Thyroid gland (tissue), 4 donors: ENCODE measurements around the gene HOXC6. TPM values are rescaled to one million over a fixed set of nuclear protein-coding genes. Genes with fewer than 3 reads are reported as not detected.

Experiments
- DNase-seq, 2 donors: peaks; one replicate each; pipeline ENCODE4 v3.0.0-alpha.2; 2019
- H3K27ac ChIP-seq, 3 donors: fragments of 200-600 bp; sonication (generic); 1 replicate in 2 of 3; 2 replicates in 1 of 3; pipeline ENCODE4 v1.5.1; 2016 to 2019; ENCODE audit warnings: mild to moderate bottlenecking in 1 of 3, moderate library complexity in 1 of 3
- H3K27me3 ChIP-seq: fragments of 200-600 bp; sonication (generic); one replicate; pipeline ENCODE4 v1.5.1; 2019
- H3K36me3 ChIP-seq, 2 donors: fragments of 200-600 bp; sonication (generic); one replicate each; pipeline ENCODE4 v1.5.1; 2016 to 2019
- H3K4me1 ChIP-seq, 2 donors: fragments of 200-600 bp; sonication (generic); one replicate each; pipeline ENCODE4 v1.5.1; 2017 to 2019
- H3K4me3 ChIP-seq, 3 donors: fragments of 200-600 bp; sonication (generic); replicated peaks in 1 of 3; 1 replicate in 2 of 3; 2 replicates in 1 of 3; pipeline ENCODE4 v1.5.1; 2016; ENCODE audit warnings: mild to moderate bottlenecking in 1 of 3
- H3K9me3 ChIP-seq: fragments of 200-600 bp; sonication (generic); one replicate; pipeline ENCODE4 v1.5.1; 2017
- POLR2A ChIP-seq, 2 donors: fragments of 450-650 bp; IDR thresholded peaks; one replicate each; pipeline ENCODE4 v1.6.1; 2017; ENCODE audit warnings: antibody characterized with exemption in 2 of 2, mild to moderate bottlenecking in 2 of 2, moderate library complexity in 1 of 2
- WGBS, 2 donors: methylation state at CpG; one replicate each; pipeline ENCODE4 v1.1.5; 2017; 5-methylcytosine and 5-hydroxymethylcytosine counted together
- intact Hi-C: fragments of 100-400 bp; cut with DNase I; formaldehyde crosslinking; loops from one replicate; pipeline ENCODE4 v1.15.1; 2023
- total RNA-seq, 4 donors: library from RNA; depleted of rRNA; stranded (reverse); fragments of >200 nt; gene quantifications; one replicate each; pipeline ENCODE4 v1.2.3, GENCODE V29; 2016
- TF ChIP-seq, protein P1 (sequence below), 6 experiments: fragments of 200-600 bp in 3 of 6; fragments of 450-650 bp in 3 of 6; sonication (generic) in 3 of 6; IDR thresholded peaks; one replicate each; pipeline ENCODE4 v1.5.1; 2016 to 2019; ENCODE audit warnings: antibody characterized with exemption in 6 of 6, mild to moderate bottlenecking in 2 of 6, inconsistent platforms in 1 of 6, moderate library complexity in 1 of 6

HOXC6 gene
- total RNA-seq, 4 donors from 2014 or later, result not detected

DNA sequence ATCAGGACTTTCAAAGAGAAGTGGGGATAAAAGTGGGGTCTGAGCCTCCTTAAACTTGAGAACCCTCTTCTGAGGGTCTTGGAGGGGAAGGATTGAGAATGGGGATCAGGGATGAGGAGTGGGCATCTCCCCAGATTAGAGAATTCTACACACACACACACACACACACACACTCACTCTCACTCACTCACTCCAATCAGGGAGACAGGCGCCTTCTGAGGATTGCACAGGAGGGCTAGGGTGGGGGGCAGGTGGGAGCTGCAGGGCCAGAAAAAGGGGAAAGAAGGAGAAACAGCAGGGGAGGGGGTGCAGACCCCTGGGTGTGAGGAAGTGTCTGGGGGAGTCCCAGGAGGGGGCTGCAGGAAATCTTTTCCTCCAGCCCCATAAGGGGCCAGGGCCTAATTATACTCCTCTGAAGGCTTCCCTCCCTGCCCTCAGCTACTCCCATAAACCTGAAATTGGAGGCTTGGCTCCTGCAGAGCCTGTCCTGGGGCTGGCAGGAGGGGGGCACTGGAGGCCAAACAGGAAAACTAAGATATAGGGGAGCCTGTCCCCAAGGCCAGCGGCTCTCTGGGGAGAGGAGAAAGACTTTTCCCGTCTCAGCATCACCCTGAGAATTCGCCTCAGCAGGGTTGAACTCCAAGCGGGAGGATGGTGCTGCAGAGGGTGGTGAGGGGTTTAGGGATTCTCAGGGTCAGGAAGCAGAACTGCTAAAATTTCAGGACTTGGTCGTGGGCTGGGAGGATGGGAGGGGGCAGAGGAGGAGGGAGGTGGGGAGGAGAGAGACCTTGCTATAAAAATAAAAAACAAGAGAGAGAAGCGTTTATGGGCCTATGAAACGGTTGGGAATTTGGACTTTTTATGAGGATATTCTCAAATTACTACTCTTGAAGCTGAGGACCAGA is 26.7 kb upstream of the HOXC6 start:
- TF ChIP-seq, protein P1, sequence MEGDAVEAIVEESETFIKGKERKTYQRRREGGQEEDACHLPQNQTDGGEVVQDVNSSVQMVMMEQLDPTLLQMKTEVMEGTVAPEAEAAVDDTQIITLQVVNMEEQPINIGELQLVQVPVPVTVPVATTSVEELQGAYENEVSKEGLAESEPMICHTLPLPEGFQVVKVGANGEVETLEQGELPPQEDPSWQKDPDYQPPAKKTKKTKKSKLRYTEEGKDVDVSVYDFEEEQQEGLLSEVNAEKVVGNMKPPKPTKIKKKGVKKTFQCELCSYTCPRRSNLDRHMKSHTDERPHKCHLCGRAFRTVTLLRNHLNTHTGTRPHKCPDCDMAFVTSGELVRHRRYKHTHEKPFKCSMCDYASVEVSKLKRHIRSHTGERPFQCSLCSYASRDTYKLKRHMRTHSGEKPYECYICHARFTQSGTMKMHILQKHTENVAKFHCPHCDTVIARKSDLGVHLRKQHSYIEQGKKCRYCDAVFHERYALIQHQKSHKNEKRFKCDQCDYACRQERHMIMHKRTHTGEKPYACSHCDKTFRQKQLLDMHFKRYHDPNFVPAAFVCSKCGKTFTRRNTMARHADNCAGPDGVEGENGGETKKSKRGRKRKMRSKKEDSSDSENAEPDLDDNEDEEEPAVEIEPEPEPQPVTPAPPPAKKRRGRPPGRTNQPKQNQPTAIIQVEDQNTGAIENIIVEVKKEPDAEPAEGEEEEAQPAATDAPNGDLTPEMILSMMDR (IDR thresholded peaks at IDR 0.05), result no peak
- TF ChIP-seq POLR2A (IDR thresholded peaks at IDR 0.05), result no peak
- no peaks in the 10 kb centered on the region for H3K36me3 ChIP-seq
- no peak for DNase-seq
- peaks cover 4 to 28% of the 10 kb centered on the region in 2 donors for H3K4me1 ChIP-seq
- 20 to 25% methylated on average over 8 of the region's 8 CpGs for WGBS, 2 donors
- H3K27me3 ChIP-seq, result peaks cover 89% of the 10 kb centered on the region
- H3K4me3 ChIP-seq, result no peak overlapping the region
- H3K9me3 ChIP-seq, result no peaks in the 10 kb centered on the region
- intact Hi-C loops, result no loop called here
- no peak overlapping the region for H3K27ac ChIP-seq

DNA sequence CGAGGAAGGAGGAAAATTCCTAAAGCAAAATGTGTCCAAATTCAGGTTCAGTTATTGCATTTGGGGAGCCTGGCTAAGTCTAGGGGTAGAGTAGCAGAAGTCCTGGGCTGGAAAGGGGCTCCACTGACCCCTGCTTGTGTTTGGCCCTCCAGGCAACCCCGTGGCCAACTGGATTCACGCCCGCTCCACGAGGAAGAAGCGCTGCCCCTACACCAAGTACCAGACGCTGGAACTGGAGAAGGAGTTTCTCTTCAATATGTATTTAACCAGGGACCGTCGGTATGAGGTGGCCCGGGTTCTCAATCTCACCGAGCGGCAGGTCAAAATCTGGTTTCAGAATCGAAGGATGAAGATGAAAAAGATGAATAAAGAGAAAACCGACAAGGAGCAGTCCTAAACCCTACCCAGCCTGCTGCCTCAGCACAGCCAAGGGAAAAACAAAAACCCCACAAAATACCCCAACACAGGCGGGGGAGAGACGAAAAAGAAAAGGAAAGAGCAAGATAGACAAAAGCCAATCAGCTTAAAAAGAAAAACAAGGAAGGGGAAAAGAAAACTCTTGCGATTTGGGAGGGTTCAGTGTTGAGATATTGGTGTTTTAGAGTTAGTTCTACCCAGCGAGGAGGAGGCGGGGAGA is 25.8 kb upstream of the HOXC6 start:
- Histone ChIP-seq H3K4me3 (no peak overlapping the region), H3K27me3 (peaks cover 83% of the 10 kb centered on the region), H3K4me1 (peaks cover 4 to 27% of the 10 kb centered on the region in 2 donors), H3K36me3 (no peaks in the 10 kb centered on the region), H3K27ac (no peak overlapping the region), H3K9me3 (no peaks in the 10 kb centered on the region)
- WGBS, 2 donors, result 17 to 20% methylated on average over 19 of the region's 19 CpGs
- no peak for DNase-seq
- intact Hi-C loops, result no loop called here
- TF ChIP-seq, protein P1 (IDR thresholded peaks at IDR 0.05), result no peak
- no peak for TF ChIP-seq POLR2A (IDR thresholded peaks at IDR 0.05)

DNA sequence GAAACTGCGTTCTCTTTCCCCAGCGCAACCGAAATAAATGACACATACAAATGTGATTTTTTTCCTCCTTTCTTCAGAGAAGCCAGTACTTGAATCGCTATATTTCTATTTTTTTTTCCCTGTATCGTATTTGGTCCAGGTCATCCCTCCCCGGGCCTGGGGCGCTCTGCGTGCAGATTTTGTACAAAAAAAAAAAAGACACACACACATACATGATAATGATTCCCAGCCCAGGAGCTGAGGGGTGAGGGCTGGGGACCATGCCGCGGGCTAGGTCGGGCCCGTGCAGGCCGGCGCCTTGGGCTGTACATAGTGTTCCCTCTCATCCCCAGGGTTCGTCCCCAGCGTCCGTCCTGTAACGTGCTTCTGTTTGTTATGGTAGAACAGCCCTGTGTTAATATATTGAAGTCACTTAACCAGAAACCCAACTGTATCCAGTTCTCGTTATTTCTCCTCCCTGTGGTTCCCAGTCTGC is 25.3 kb upstream of the HOXC6 start:
- DNase-seq, result no peak
- WGBS, 2 donors, result 22 to 27% methylated on average over 19 of the region's 19 CpGs
- Histone ChIP-seq H3K27me3 (peaks cover 78% of the 10 kb centered on the region), H3K4me1 (peaks cover 4 to 26% of the 10 kb centered on the region in 2 donors), H3K4me3 (no peak overlapping the region), H3K27ac (no peak overlapping the region), H3K9me3 (no peaks in the 10 kb centered on the region), H3K36me3 (no peaks in the 10 kb centered on the region)
- intact Hi-C loops, result no loop called here
- TF ChIP-seq, protein P1 (IDR thresholded peaks at IDR 0.05), result no peak
- no peak for TF ChIP-seq POLR2A (IDR thresholded peaks at IDR 0.05)

DNA sequence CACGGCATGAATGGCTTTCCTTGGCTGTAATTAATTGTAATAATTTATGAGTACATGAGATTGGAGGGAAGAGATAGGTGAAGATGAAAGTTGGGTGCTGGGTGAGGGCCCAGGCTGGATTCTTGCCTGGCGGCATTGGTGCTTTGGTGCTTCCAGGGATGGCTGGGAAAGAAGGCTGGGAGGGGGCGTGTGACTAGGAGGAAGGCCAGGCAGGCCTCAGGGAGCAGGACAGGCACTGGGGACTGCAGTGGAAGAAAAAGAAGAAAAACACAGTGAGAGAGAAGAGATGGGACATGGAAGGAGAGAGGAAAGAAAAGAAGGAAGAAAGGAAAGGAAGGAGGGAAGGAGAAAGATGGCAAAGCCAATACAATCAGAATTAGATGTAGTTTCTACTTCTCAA is 24.6 kb upstream of the HOXC6 start:
- Histone ChIP-seq H3K9me3 (no peaks in the 10 kb centered on the region), H3K36me3 (no peaks in the 10 kb centered on the region), H3K4me1 (peaks cover 4 to 26% of the 10 kb centered on the region in 2 donors), H3K27me3 (peaks cover 78% of the 10 kb centered on the region), H3K27ac (no peak overlapping the region), H3K4me3 (no peak overlapping the region)
- no peak for TF ChIP-seq POLR2A (IDR thresholded peaks at IDR 0.05)
- TF ChIP-seq, protein P1 (IDR thresholded peaks at IDR 0.05), result no peak
- WGBS, 2 donors, result 27 to 39% methylated on average over 3 of the region's 3 CpGs
- intact Hi-C loops, result no loop called here
- DNase-seq, result no peak
